Activated T-helper 17 cell treated with anti-CD3 and anti-CD28 coated beads, Interleukin-2, amount 50 U/mL, for 72 hours (primary cell): ENCODE measurements around the gene CLN6. TPM values are rescaled to one million over a fixed set of nuclear protein-coding genes. Genes with fewer than 3 reads are reported as not detected.
A peak's percentile ranks its signal among the peaks of the same experiment; 100 is the strongest.
"Not testable (repeated sequence)": the region's sequence is repeated elsewhere in the genome, so short reads cannot be mapped to it uniquely, and the experiment has no call there.

Experiments
- ATAC-seq: fragments of 150-1000 bp; cut with Tn5 transposase; replicated peaks from 2 replicates; pipeline ENCODE4 v1.10.0; 2021; ENCODE audit warnings: mild to moderate bottlenecking, moderate library complexity
- H3K27ac Mint-ChIP-seq: one replicate; pipeline ENCODE4 v1.8.0; 2022; ENCODE audit warnings: mixed read lengths
- H3K27me3 Mint-ChIP-seq: one replicate; pipeline ENCODE4 v1.8.0; 2022; ENCODE audit warnings: mixed read lengths
- H3K36me3 Mint-ChIP-seq: one replicate; pipeline ENCODE4 v1.8.0; 2022; ENCODE audit warnings: low read depth, mild to moderate bottlenecking, mixed read lengths
- H3K4me1 Mint-ChIP-seq: one replicate; pipeline ENCODE4 v1.8.0; 2022; ENCODE audit warnings: mixed read lengths
- H3K4me3 Mint-ChIP-seq: one replicate; pipeline ENCODE4 v1.8.0; 2022; ENCODE audit warnings: mild to moderate bottlenecking, mixed read lengths
- H3K9me3 Mint-ChIP-seq: one replicate; pipeline ENCODE4 v1.8.0; 2022; ENCODE audit warnings: mixed read lengths
- total RNA-seq, 2 donors: library from RNA; stranded (reverse); gene quantifications; one replicate each; pipeline ENCODE4 v1.2.3, GENCODE V29; 2022

Gene CLN6
- total RNA-seq, 2 donors from 2014 or later, result 44.2 to 69.7 TPM

GRCh38 chr15:68221530-68222431 is 7.7 kb downstream of the CLN6 start:
- not testable (repeated sequence) for H3K4me1 Mint-ChIP-seq, H3K9me3 Mint-ChIP-seq, H3K4me3 Mint-ChIP-seq, H3K27ac Mint-ChIP-seq, H3K27me3 Mint-ChIP-seq, ATAC-seq
- peaks cover 27% of the 10 kb centered on the region for H3K36me3 Mint-ChIP-seq

- Mint-ChIP-seq H3K9me3 (no peaks in the 10 kb centered on the region), H3K4me1 (peaks cover 3% of the 10 kb centered on the region), H3K36me3 (peaks cover 34% of the 10 kb centered on the region), H3K27ac (no peak overlapping the region), H3K4me3 (no peak overlapping the region), H3K27me3 (no peaks in the 10 kb centered on the region)
- ATAC-seq, result no peak
These were observed 8.6 kb downstream of the CLN6 start for GRCh38 chr15:68220967-68221366.

GRCh38 chr15:68220489-68220888 is 9.0 kb downstream of the CLN6 start:
- Mint-ChIP-seq H3K36me3 (peaks cover 34% of the 10 kb centered on the region), H3K4me1 (peaks cover 3% of the 10 kb centered on the region), H3K27ac (no peak overlapping the region), H3K4me3 (no peak overlapping the region), H3K27me3 (no peaks in the 10 kb centered on the region), H3K9me3 (no peaks in the 10 kb centered on the region)
- ATAC-seq, result no peak

- H3K27me3 Mint-ChIP-seq, result no peaks in the 10 kb centered on the region
- no peaks in the 10 kb centered on the region for H3K9me3 Mint-ChIP-seq
- peaks cover 27% of the 10 kb centered on the region for H3K36me3 Mint-ChIP-seq
- no peak overlapping the region for H3K4me3 Mint-ChIP-seq
- H3K27ac Mint-ChIP-seq, result no peak overlapping the region
- ATAC-seq, result no peak
- H3K4me1 Mint-ChIP-seq, result peaks cover 3% of the 10 kb centered on the region
These were observed 10.4 kb downstream of the CLN6 start for GRCh38 chr15:68218847-68219798.

GRCh38 chr15:68218331-68218730 is 11.2 kb downstream of the CLN6 start:
- Mint-ChIP-seq H3K4me1 (peaks cover 3% of the 10 kb centered on the region), H3K9me3 (no peaks in the 10 kb centered on the region), H3K27ac (no peak overlapping the region), H3K36me3 (peaks cover 27% of the 10 kb centered on the region), H3K4me3 (no peak overlapping the region), H3K27me3 (no peaks in the 10 kb centered on the region)
- no peak for ATAC-seq

GRCh38 chr15:68217341-68217740 is 12.2 kb downstream of the CLN6 start:
- Mint-ChIP-seq H3K4me3 (no peak overlapping the region), H3K4me1 (peaks cover 3% of the 10 kb centered on the region), H3K27me3 (no peaks in the 10 kb centered on the region), H3K27ac (no peak overlapping the region), H3K9me3 (no peaks in the 10 kb centered on the region), H3K36me3 (peaks cover 27% of the 10 kb centered on the region)
- ATAC-seq, result no peak

GRCh38 chr15:68214838-68215254 is 14.7 kb downstream of the CLN6 start:
- no peak overlapping the region for H3K4me3 Mint-ChIP-seq
- H3K36me3 Mint-ChIP-seq, result peaks cover 27% of the 10 kb centered on the region
- H3K9me3 Mint-ChIP-seq, result no peaks in the 10 kb centered on the region
- H3K27ac Mint-ChIP-seq, result no peak overlapping the region
- H3K4me1 Mint-ChIP-seq, result peaks cover 4% of the 10 kb centered on the region
- no peaks in the 10 kb centered on the region for H3K27me3 Mint-ChIP-seq
- no peak for ATAC-seq

- no peak for ATAC-seq
- H3K4me3 Mint-ChIP-seq, result no peak overlapping the region
- H3K4me1 Mint-ChIP-seq, result peaks cover 8% of the 10 kb centered on the region
- no peaks in the 10 kb centered on the region for H3K27me3 Mint-ChIP-seq
- no peaks in the 10 kb centered on the region for H3K9me3 Mint-ChIP-seq
- H3K27ac Mint-ChIP-seq, result no peak overlapping the region
- peaks cover 27% of the 10 kb centered on the region for H3K36me3 Mint-ChIP-seq
These were observed 15.3 kb downstream of the CLN6 start for GRCh38 chr15:68213991-68214837.

- not testable (repeated sequence) for H3K27me3 Mint-ChIP-seq, H3K4me3 Mint-ChIP-seq, H3K9me3 Mint-ChIP-seq, ATAC-seq, H3K4me1 Mint-ChIP-seq, H3K27ac Mint-ChIP-seq
- H3K36me3 Mint-ChIP-seq, result peaks cover 22% of the 10 kb centered on the region
These were observed 16.1 kb downstream of the CLN6 start for GRCh38 chr15:68213491-68213845.

- Mint-ChIP-seq H3K27me3 (no peaks in the 10 kb centered on the region), H3K36me3 (peaks cover 8% of the 10 kb centered on the region), H3K9me3 (no peaks in the 10 kb centered on the region), H3K27ac (no peak overlapping the region), H3K4me1 (peaks cover 5% of the 10 kb centered on the region), H3K4me3 (no peak overlapping the region)
- no peak for ATAC-seq
These were observed 17.7 kb downstream of the CLN6 start for GRCh38 chr15:68211656-68212320.

GRCh38 chr15:68210821-68211655 is 18.5 kb downstream of the CLN6 start:
- Mint-ChIP-seq H3K9me3 (no peaks in the 10 kb centered on the region), H3K36me3 (peaks cover under 1% of the 10 kb centered on the region), H3K27me3 (no peaks in the 10 kb centered on the region), H3K4me3 (no peak overlapping the region), H3K27ac (no peak overlapping the region), H3K4me1 (peaks cover 5% of the 10 kb centered on the region)
- ATAC-seq, result peak; percentile 41

GRCh38 chr15:68210409-68210756 is 19.1 kb downstream of the CLN6 start:
- H3K36me3 Mint-ChIP-seq, result no peaks in the 10 kb centered on the region
- H3K27me3 Mint-ChIP-seq, result no peaks in the 10 kb centered on the region
- ATAC-seq, result no peak
- H3K4me3 Mint-ChIP-seq, result no peak overlapping the region
- H3K27ac Mint-ChIP-seq, result no peak overlapping the region
- H3K9me3 Mint-ChIP-seq, result no peaks in the 10 kb centered on the region
- H3K4me1 Mint-ChIP-seq, result peaks cover 5% of the 10 kb centered on the region

GRCh38 chr15:68209735-68210408 is 19.7 kb downstream of the CLN6 start:
- Mint-ChIP-seq H3K4me3 (peak overlapping the region; percentile 45), H3K36me3 (no peaks in the 10 kb centered on the region), H3K27me3 (no peaks in the 10 kb centered on the region), H3K27ac (peak overlapping the region; percentile 67), H3K4me1 (peaks cover 5% of the 10 kb centered on the region), H3K9me3 (no peaks in the 10 kb centered on the region)
- peak; percentile 75 for ATAC-seq
